ENCODE measurements around the gene ADGRE1.

The ADGRE1 gene

GRCh38 chr19:6873708-6874431, 13.5 kb upstream of the ADGRE1 start:
- in situ Hi-C loops (cut with HindIII; ENCODE audit: low pct_ligation_motif_present, low sequenced_read_pairs), result no loop called here
- H3K27me3 ChIP-seq (replicated peaks), result no peaks in the 10 kb centered on the region
- H3K27ac ChIP-seq, result no peak overlapping the region
- no peak overlapping the region for H3K4me3 ChIP-seq (ENCODE audit: low read depth, low read length)
- no peak for DNase-seq
- H3K36me3 ChIP-seq (replicated peaks), result no peaks in the 10 kb centered on the region
- TF ChIP-seq CTCF (IDR thresholded peaks at IDR 0.05; ENCODE audit: low read depth, low read length, missing control alignments), result no peak

DNA sequence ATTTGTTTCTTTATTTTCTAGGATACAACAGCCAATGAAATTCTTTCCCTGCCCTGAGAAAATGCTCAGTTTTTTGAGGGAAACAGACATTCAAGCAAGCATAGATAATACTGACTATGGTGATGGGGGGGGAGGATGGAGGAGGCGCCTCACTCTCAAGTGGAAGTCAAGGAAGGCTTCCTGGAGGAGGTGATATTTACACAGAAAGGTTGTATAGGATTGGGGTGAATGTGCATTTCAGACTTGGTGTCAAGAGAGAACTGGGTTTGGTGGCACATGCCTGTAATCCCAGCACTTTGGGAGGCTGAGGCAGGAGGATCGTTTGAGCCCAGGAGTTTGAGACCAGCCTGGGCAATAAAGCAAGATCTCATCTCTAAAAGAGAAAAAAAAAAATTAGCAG, 12.2 kb upstream of the ADGRE1 start:
- in situ Hi-C loops (cut with HindIII; ENCODE audit: low pct_ligation_motif_present, low sequenced_read_pairs), result no loop called here
- TF ChIP-seq CTCF (IDR thresholded peaks at IDR 0.05; ENCODE audit: low read depth, low read length, missing control alignments), result no peak
- DNase-seq, result no peak
- Histone ChIP-seq H3K27ac (no peak overlapping the region), H3K4me3 (ENCODE audit: low read depth, low read length) (no peak overlapping the region), H3K36me3 (replicated peaks) (no peaks in the 10 kb centered on the region), H3K27me3 (replicated peaks) (no peaks in the 10 kb centered on the region)

GRCh38 chr19:6876748-6877147, 10.6 kb upstream of the ADGRE1 start:
- no peaks in the 10 kb centered on the region for H3K36me3 ChIP-seq (replicated peaks)
- H3K27me3 ChIP-seq (replicated peaks), result no peaks in the 10 kb centered on the region
- H3K27ac ChIP-seq, result no peak overlapping the region
- in situ Hi-C loops (cut with HindIII; ENCODE audit: low pct_ligation_motif_present, low sequenced_read_pairs), result no loop called here
- no peak for TF ChIP-seq CTCF (IDR thresholded peaks at IDR 0.05; ENCODE audit: low read depth, low read length, missing control alignments)
- no peak overlapping the region for H3K4me3 ChIP-seq (ENCODE audit: low read depth, low read length)
- no peak for DNase-seq

- DNase-seq, result no peak
- H3K36me3 ChIP-seq (replicated peaks), result no peaks in the 10 kb centered on the region
- in situ Hi-C loops (cut with HindIII; ENCODE audit: low pct_ligation_motif_present, low sequenced_read_pairs), result no loop called here
- H3K4me3 ChIP-seq (ENCODE audit: low read depth, low read length), result no peak overlapping the region
- H3K27me3 ChIP-seq (replicated peaks), result no peaks in the 10 kb centered on the region
- TF ChIP-seq CTCF (IDR thresholded peaks at IDR 0.05; ENCODE audit: low read depth, low read length, missing control alignments), result no peak
- no peak overlapping the region for H3K27ac ChIP-seq
Measured at GRCh38 chr19:6877766-6878165, 9.6 kb upstream of the ADGRE1 start.

- no peaks in the 10 kb centered on the region for H3K27me3 ChIP-seq (replicated peaks)
- DNase-seq, result no peak
- H3K27ac ChIP-seq, result no peak overlapping the region
- in situ Hi-C loops (cut with HindIII; ENCODE audit: low pct_ligation_motif_present, low sequenced_read_pairs), result no loop called here
- no peak for TF ChIP-seq CTCF (IDR thresholded peaks at IDR 0.05; ENCODE audit: low read depth, low read length, missing control alignments)
- H3K4me3 ChIP-seq (ENCODE audit: low read depth, low read length), result no peak overlapping the region
- no peaks in the 10 kb centered on the region for H3K36me3 ChIP-seq (replicated peaks)
Measured at GRCh38 chr19:6886277-6886897, 992 bp upstream of the ADGRE1 start.
